Measurements from ENCODE around the gene SOX11.

DNA sequence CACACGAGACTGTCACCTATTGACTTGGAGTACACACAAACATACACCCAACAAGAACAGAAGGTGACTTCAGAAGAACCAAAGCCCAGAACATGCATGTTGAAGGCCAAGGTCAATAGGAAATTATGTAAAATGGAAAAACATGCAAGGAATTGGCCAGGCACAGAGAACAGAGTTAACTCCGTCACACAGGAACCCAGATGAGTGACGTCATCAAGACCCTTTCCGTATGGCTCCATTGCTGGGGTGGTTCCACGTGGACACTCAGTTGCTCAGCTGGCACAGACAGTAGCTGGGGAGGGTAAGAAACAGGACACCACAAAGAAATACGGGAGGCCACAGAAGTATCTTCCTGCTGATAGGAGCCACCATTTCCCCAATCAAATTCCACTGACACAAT lies 18.4 kb downstream of the SOX11 start:
- TF ChIP-seq, protein P1, sequence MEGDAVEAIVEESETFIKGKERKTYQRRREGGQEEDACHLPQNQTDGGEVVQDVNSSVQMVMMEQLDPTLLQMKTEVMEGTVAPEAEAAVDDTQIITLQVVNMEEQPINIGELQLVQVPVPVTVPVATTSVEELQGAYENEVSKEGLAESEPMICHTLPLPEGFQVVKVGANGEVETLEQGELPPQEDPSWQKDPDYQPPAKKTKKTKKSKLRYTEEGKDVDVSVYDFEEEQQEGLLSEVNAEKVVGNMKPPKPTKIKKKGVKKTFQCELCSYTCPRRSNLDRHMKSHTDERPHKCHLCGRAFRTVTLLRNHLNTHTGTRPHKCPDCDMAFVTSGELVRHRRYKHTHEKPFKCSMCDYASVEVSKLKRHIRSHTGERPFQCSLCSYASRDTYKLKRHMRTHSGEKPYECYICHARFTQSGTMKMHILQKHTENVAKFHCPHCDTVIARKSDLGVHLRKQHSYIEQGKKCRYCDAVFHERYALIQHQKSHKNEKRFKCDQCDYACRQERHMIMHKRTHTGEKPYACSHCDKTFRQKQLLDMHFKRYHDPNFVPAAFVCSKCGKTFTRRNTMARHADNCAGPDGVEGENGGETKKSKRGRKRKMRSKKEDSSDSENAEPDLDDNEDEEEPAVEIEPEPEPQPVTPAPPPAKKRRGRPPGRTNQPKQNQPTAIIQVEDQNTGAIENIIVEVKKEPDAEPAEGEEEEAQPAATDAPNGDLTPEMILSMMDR (IDR thresholded peaks at IDR 0.05): no peak
- no peak for TF ChIP-seq POLR2A (IDR thresholded peaks at IDR 0.05)

Data from right lobe of liver (tissue), 4 donors.